Astrocyte (in vitro differentiated cells and primary cell): Measurements from ENCODE around the gene ME1. TPM values are rescaled to one million over a fixed set of nuclear protein-coding genes. Genes with fewer than 3 reads are reported as not detected.
"Not testable (repeated sequence)": the region's sequence is repeated elsewhere in the genome, so short reads cannot be mapped to it uniquely, and the experiment has no call there.

Experiments
- DNase-seq: peaks from one replicate; pipeline ENCODE4 v3.0.0-alpha.2; 2010; ENCODE audit warnings: low read depth
- FAIRE-seq: peaks from 2 replicates; lab custom pipeline; 2011; peaks lifted over from hg19 to GRCh38; lab: Jason Lieb, UNC
- H2AFZ ChIP-seq: 2 replicates; pipeline ENCODE4 v1.6.0; 2012; ENCODE audit warnings: low read depth, low read length, inconsistent platforms
- H3K27ac ChIP-seq: 2 replicates; pipeline ENCODE4 v1.5.1; 2011; ENCODE audit warnings: low read depth, low read length, inconsistent platforms
- H3K27me3 ChIP-seq: 2 replicates; pipeline ENCODE4 v1.6.0; 2011; ENCODE audit warnings: low read length, inconsistent platforms; ENCODE audit not compliant: insufficient read depth
- H3K36me3 ChIP-seq: 2 replicates; pipeline ENCODE4 v1.5.1; 2011; ENCODE audit warnings: low read length, inconsistent platforms; ENCODE audit not compliant: insufficient read depth
- H3K4me1 ChIP-seq: 2 replicates; pipeline ENCODE4 v1.5.1; 2011; ENCODE audit warnings: low read length, inconsistent platforms; ENCODE audit not compliant: insufficient read depth
- H3K4me2 ChIP-seq: 2 replicates; pipeline ENCODE4 v1.6.0; 2012; ENCODE audit warnings: low read length, inconsistent platforms
- H3K4me3 ChIP-seq: 2 replicates; pipeline ENCODE4 v1.5.1; 2011; ENCODE audit warnings: low read depth, mild to moderate bottlenecking, low read length, inconsistent platforms; ENCODE audit not compliant: insufficient read depth
- H3K79me2 ChIP-seq: 2 replicates; pipeline ENCODE4 v1.6.0; 2012; ENCODE audit warnings: mild to moderate bottlenecking, low read length, inconsistent platforms; ENCODE audit not compliant: insufficient read depth
- H3K9ac ChIP-seq: 2 replicates; pipeline ENCODE4 v1.6.0; 2012; ENCODE audit warnings: mild to moderate bottlenecking, low read length, inconsistent platforms
- H3K9me3 ChIP-seq: 2 replicates; pipeline ENCODE4 v1.5.1; 2012; ENCODE audit warnings: low read depth, mild to moderate bottlenecking, low read length, inconsistent platforms; ENCODE audit not compliant: insufficient read depth
- H4K20me1 ChIP-seq: 2 replicates; pipeline ENCODE4 v1.6.0; 2012; ENCODE audit warnings: low read length, inconsistent platforms; ENCODE audit not compliant: insufficient read depth
- H3K27ac Mint-ChIP-seq: one replicate; pipeline ENCODE4 v1.8.0; 2021; ENCODE audit warnings: mild to moderate bottlenecking, mixed read lengths; ENCODE audit not compliant: unreplicated experiment
- H3K27me3 Mint-ChIP-seq: one replicate; pipeline ENCODE4 v1.8.0; 2021; ENCODE audit warnings: low read depth, mixed read lengths; ENCODE audit not compliant: unreplicated experiment
- H3K36me3 Mint-ChIP-seq: one replicate; pipeline ENCODE4 v1.8.0; 2021; ENCODE audit warnings: low read depth, mixed read lengths; ENCODE audit not compliant: unreplicated experiment
- H3K4me1 Mint-ChIP-seq: one replicate; pipeline ENCODE4 v1.8.0; 2021; ENCODE audit warnings: low read depth, mixed read lengths; ENCODE audit not compliant: unreplicated experiment
- H3K4me3 Mint-ChIP-seq: one replicate; pipeline ENCODE4 v1.8.0; 2021; ENCODE audit warnings: mild to moderate bottlenecking, moderate library complexity, mixed read lengths; ENCODE audit not compliant: unreplicated experiment
- H3K9me3 Mint-ChIP-seq: one replicate; pipeline ENCODE4 v1.8.0; 2021; ENCODE audit warnings: mild to moderate bottlenecking, mixed read lengths; ENCODE audit not compliant: unreplicated experiment
- CTCF ChIP-seq: IDR thresholded peaks from 2 replicates; pipeline ENCODE4 v1.5.1; 2011; ENCODE audit warnings: low read depth, mild to moderate bottlenecking, inconsistent platforms, low read length, moderate library complexity; ENCODE audit not compliant: insufficient read depth
- EZH2 ChIP-seq: IDR thresholded peaks from 2 replicates; pipeline ENCODE4 v1.6.1; 2012; ENCODE audit warnings: mild to moderate bottlenecking, low read length, inconsistent platforms; ENCODE audit not compliant: insufficient read depth
- total RNA-seq: library from RNA; stranded (reverse); gene quantifications from 2 replicates; pipeline ENCODE4 v1.2.1, GENCODE V29; 2021

The ME1 gene
- total RNA-seq, 1 donor from 2014 or later = 38.5 TPM

- no peak overlapping the region for H3K27ac ChIP-seq
- no peak for FAIRE-seq
- TF ChIP-seq CTCF = no peak
- TF ChIP-seq EZH2 = no peak
- Mint-ChIP-seq H3K4me3 (no peak overlapping the region), H3K4me1 (peaks cover 3% of the 10 kb centered on the region), H3K36me3 (no peaks in the 10 kb centered on the region), H3K27me3 (no peaks in the 10 kb centered on the region), H3K9me3 (no peaks in the 10 kb centered on the region), H3K27ac (no peak overlapping the region)
- H2AFZ ChIP-seq = no peak overlapping the region
- no peaks in the 10 kb centered on the region for H3K36me3 ChIP-seq
- H3K79me2 ChIP-seq = no peaks in the 10 kb centered on the region
- no peaks in the 10 kb centered on the region for H4K20me1 ChIP-seq
- no peak for DNase-seq
- no peak overlapping the region for H3K9ac ChIP-seq
- H3K27me3 ChIP-seq = no peaks in the 10 kb centered on the region
- no peaks in the 10 kb centered on the region for H3K9me3 ChIP-seq
- H3K4me2 ChIP-seq = no peak overlapping the region
- no peak overlapping the region for H3K4me3 ChIP-seq
- H3K4me1 ChIP-seq = no peaks in the 10 kb centered on the region
These were observed 30.6 kb upstream of the ME1 start for GRCh38 chr6:83461438-83461837.

- H3K9ac ChIP-seq = no peak overlapping the region
- TF ChIP-seq EZH2 (no peak), CTCF (no peak)
- no peak for FAIRE-seq
- H2AFZ ChIP-seq = no peak overlapping the region
- H3K4me1 ChIP-seq = no peaks in the 10 kb centered on the region
- no peaks in the 10 kb centered on the region for H3K79me2 ChIP-seq
- Mint-ChIP-seq H3K27ac (no peak overlapping the region), H3K4me3 (no peak overlapping the region), H3K27me3 (no peaks in the 10 kb centered on the region), H3K36me3 (no peaks in the 10 kb centered on the region), H3K9me3 (no peaks in the 10 kb centered on the region), H3K4me1 (peaks cover 3% of the 10 kb centered on the region)
- no peaks in the 10 kb centered on the region for H3K27me3 ChIP-seq
- no peaks in the 10 kb centered on the region for H4K20me1 ChIP-seq
- H3K9me3 ChIP-seq = no peaks in the 10 kb centered on the region
- H3K4me2 ChIP-seq = no peak overlapping the region
- H3K36me3 ChIP-seq = no peaks in the 10 kb centered on the region
- DNase-seq = no peak
- H3K27ac ChIP-seq = no peak overlapping the region
- H3K4me3 ChIP-seq = no peak overlapping the region
These were observed 28.8 kb upstream of the ME1 start for GRCh38 chr6:83459663-83460062.

- not testable (repeated sequence) for H3K27ac Mint-ChIP-seq, H3K9me3 ChIP-seq, H3K27ac ChIP-seq, H4K20me1 ChIP-seq, FAIRE-seq, H3K9ac ChIP-seq, H3K79me2 ChIP-seq, H3K4me2 ChIP-seq, H3K27me3 ChIP-seq, H3K36me3 ChIP-seq, H3K27me3 Mint-ChIP-seq, H3K36me3 Mint-ChIP-seq, H3K4me1 Mint-ChIP-seq, H3K4me3 Mint-ChIP-seq, H3K9me3 Mint-ChIP-seq, H2AFZ ChIP-seq, DNase-seq, H3K4me1 ChIP-seq, H3K4me3 ChIP-seq
These were observed 19.2 kb upstream of the ME1 start for GRCh38 chr6:83450015-83450414.

GRCh38 chr6:83444086-83444699 lies 13.3 kb upstream of the ME1 start:
- not testable (repeated sequence) for H3K36me3 ChIP-seq, H3K4me3 ChIP-seq, H3K4me2 ChIP-seq, H3K4me3 Mint-ChIP-seq, H2AFZ ChIP-seq, H3K4me1 Mint-ChIP-seq, H3K4me1 ChIP-seq, H3K27me3 ChIP-seq, H3K27me3 Mint-ChIP-seq, H4K20me1 ChIP-seq, H3K9me3 ChIP-seq, H3K36me3 Mint-ChIP-seq, H3K9me3 Mint-ChIP-seq, H3K27ac ChIP-seq, H3K27ac Mint-ChIP-seq, FAIRE-seq, H3K9ac ChIP-seq, DNase-seq, H3K79me2 ChIP-seq
